ENCODE measurements around the gene GALK2.
A peak's percentile ranks its signal among the peaks of the same experiment; 100 is the strongest.
"Not testable (repeated sequence)": the region's sequence is repeated elsewhere in the genome, so short reads cannot be mapped to it uniquely, and the experiment has no call there.

Gene GALK2

DNA sequence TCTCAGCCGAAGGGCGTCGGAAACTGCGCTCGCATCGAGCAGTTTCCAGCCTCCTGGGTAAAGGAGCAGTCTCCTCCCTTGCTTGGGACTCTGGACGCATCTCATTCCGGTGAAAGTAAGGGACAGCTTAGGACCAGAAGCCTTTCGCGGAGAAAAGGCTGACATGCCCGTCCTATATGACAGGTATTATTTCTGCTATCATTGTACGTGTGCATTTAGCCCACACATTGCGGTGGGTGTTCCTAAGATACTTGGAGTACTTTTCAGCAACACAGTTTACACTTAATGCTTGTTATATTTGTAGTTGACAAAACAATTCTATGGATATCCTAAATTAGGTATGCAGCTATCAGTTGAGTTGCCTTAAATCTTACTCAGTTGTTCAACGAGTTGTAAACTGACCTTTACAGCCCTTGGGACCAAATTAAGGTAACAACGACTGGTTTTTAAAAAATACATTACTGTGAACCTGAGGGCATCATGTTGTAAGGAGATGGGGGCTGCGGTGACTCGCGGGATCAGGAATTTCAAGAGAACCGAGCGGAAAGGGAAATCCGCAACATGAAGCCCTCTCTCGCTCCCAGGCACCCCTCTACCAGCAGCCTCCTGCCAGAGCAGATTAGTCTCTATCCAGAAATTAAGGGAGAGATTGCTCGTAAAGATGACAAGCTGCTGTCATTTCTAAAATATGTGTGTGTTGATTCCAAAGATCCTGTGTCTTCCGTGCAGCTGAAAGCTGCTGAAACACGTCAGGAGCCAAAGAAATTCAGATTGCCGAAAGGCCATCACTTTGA is 14.0 kb upstream of the GALK2 start:
- peak overlapping the region; percentile 100 for H3K4me3 ChIP-seq (replicated peaks; ENCODE audit: low read depth, low read length)
- TF ChIP-seq, protein P1, sequence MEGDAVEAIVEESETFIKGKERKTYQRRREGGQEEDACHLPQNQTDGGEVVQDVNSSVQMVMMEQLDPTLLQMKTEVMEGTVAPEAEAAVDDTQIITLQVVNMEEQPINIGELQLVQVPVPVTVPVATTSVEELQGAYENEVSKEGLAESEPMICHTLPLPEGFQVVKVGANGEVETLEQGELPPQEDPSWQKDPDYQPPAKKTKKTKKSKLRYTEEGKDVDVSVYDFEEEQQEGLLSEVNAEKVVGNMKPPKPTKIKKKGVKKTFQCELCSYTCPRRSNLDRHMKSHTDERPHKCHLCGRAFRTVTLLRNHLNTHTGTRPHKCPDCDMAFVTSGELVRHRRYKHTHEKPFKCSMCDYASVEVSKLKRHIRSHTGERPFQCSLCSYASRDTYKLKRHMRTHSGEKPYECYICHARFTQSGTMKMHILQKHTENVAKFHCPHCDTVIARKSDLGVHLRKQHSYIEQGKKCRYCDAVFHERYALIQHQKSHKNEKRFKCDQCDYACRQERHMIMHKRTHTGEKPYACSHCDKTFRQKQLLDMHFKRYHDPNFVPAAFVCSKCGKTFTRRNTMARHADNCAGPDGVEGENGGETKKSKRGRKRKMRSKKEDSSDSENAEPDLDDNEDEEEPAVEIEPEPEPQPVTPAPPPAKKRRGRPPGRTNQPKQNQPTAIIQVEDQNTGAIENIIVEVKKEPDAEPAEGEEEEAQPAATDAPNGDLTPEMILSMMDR (IDR thresholded peaks at IDR 0.05; ENCODE audit: low read length, missing control alignments), result no peak
- peak; percentile 41 for DNase-seq (ENCODE audit: low read depth)

DNA sequence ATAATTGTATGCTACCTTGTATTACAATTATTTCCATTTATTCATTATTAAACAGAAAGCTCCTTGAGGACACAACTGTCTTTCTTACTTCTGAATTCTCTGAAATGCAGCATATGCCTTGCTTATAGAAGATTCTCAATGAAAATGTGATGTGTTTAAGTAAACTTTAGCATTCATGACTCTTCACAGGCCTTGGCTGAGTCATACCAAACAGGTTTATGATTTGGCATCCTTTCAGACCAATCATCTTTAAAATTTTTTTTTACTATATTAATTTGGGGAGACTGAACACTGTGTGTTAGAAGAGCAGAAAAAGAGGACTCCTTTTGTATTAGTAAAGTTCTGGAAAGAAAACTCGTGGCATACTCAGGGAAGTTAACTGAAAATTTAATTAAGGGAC is 6.4 kb upstream of the GALK2 start:
- no peak overlapping the region for H3K4me3 ChIP-seq (replicated peaks; ENCODE audit: low read depth, low read length)
- TF ChIP-seq, protein P1 (IDR thresholded peaks at IDR 0.05; ENCODE audit: low read length, missing control alignments), result no peak
- no peak for DNase-seq (ENCODE audit: low read depth)

GRCh38 chr15:49164865-49165264 is 5.2 kb upstream of the GALK2 start:
- TF ChIP-seq, protein P1 (IDR thresholded peaks at IDR 0.05; ENCODE audit: low read length, missing control alignments), result no peak
- H3K4me3 ChIP-seq (replicated peaks; ENCODE audit: low read depth, low read length), result no peak overlapping the region
- no peak for DNase-seq (ENCODE audit: low read depth)

- TF ChIP-seq, protein P1 (IDR thresholded peaks at IDR 0.05; ENCODE audit: low read length, missing control alignments), result no peak
- no peak overlapping the region for H3K4me3 ChIP-seq (replicated peaks; ENCODE audit: low read depth, low read length)
- DNase-seq (ENCODE audit: low read depth), result no peak
Measured at GRCh38 chr15:49168016-49168415, 2.0 kb upstream of the GALK2 start.

- H3K4me3 ChIP-seq (replicated peaks; ENCODE audit: low read depth, low read length), result no peak overlapping the region
- DNase-seq (ENCODE audit: low read depth), result no peak
- TF ChIP-seq, protein P1 (IDR thresholded peaks at IDR 0.05; ENCODE audit: low read length, missing control alignments), result no peak
Measured at GRCh38 chr15:49171790-49172189, 1.7 kb downstream of the GALK2 start.

DNA sequence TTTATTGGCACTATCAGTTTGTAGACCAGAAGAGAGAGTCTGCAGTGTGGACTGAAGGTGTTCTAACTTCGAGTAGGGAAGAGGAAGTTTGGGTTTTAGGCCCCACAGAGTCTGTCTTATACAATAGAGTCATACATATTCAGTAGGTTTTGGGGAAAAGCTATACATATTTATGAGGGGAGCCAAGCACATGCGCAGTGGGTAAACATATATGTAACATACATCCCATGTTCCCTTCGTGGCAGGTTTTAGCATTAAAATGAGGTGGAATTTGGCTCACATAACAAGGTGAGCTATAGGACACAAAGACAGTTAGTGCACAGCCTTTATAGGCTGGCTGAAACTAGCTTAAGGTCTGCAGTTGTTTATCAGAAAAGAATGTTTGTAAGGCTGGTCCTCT is 4.9 kb downstream of the GALK2 start:
- TF ChIP-seq, protein P1 (IDR thresholded peaks at IDR 0.05; ENCODE audit: low read length, missing control alignments), result no peak
- no peak for DNase-seq (ENCODE audit: low read depth)
- H3K4me3 ChIP-seq (replicated peaks; ENCODE audit: low read depth, low read length), result no peak overlapping the region

GRCh38 chr15:49175582-49176397 is 5.7 kb downstream of the GALK2 start:
- DNase-seq (ENCODE audit: low read depth); H3K4me3 ChIP-seq (replicated peaks; ENCODE audit: low read depth, low read length): not testable (repeated sequence)

All from fibroblast of pulmonary artery (primary cell).